ENCODE measurements around the gene NRG2.

DNA sequence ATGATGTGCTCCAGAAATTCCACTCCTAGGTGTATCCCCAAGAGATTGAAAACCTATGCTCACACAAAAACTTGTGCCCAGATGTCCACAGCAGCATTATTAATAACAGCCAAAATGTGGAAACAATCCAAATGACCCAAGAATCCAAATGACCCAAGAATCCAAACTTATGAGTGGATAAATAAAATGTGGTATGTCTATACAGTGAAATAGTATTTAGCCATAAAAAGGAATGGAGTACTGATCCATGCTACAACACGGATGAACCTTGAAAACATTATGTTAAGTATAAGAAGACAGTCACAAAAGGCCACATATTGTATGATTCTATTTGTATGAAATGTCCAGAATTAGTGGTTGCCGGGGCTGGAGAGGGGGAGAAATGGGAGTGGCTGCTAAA, 167.1 kb downstream of the NRG2 start:
- TF ChIP-seq POLR2AphosphoS5 (IDR thresholded peaks at IDR 0.05; ENCODE audit: insufficient read depth, low read depth, low read length) (no peak), POLR2A (IDR thresholded peaks at IDR 0.05; ENCODE audit: low read depth, low read length) (no peak), EZH2 (IDR thresholded peaks at IDR 0.05; ENCODE audit: borderline replicate concordance, low read depth, low read length, severe bottlenecking) (no peak), MYC (IDR thresholded peaks at IDR 0.05; ENCODE audit: low read depth, low read length) (no peak), JUN (IDR thresholded peaks at IDR 0.05; ENCODE audit: borderline replicate concordance, insufficient read depth, insufficient read length, low read depth) (no peak)
- TF ChIP-seq, protein P1, sequence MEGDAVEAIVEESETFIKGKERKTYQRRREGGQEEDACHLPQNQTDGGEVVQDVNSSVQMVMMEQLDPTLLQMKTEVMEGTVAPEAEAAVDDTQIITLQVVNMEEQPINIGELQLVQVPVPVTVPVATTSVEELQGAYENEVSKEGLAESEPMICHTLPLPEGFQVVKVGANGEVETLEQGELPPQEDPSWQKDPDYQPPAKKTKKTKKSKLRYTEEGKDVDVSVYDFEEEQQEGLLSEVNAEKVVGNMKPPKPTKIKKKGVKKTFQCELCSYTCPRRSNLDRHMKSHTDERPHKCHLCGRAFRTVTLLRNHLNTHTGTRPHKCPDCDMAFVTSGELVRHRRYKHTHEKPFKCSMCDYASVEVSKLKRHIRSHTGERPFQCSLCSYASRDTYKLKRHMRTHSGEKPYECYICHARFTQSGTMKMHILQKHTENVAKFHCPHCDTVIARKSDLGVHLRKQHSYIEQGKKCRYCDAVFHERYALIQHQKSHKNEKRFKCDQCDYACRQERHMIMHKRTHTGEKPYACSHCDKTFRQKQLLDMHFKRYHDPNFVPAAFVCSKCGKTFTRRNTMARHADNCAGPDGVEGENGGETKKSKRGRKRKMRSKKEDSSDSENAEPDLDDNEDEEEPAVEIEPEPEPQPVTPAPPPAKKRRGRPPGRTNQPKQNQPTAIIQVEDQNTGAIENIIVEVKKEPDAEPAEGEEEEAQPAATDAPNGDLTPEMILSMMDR (IDR thresholded peaks at IDR 0.05; ENCODE audit: extremely low read depth in 1 of 2, insufficient read depth in 1 of 2, low read depth in 1 of 2, low read length in 2 of 2) = no peak
- TF ChIP-seq, protein P2, sequence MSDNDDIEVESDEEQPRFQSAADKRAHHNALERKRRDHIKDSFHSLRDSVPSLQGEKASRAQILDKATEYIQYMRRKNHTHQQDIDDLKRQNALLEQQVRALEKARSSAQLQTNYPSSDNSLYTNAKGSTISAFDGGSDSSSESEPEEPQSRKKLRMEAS (IDR thresholded peaks at IDR 0.05; ENCODE audit: insufficient read depth, insufficient read length) = no peak

All from endothelial cell of umbilical vein (primary cell).